Neural cell (in vitro differentiated cells): ENCODE data around the gene ESPNL.

Experiments
- CTCF ChIP-seq: fragments of 450-650 bp; IDR thresholded peaks from 2 replicates; pipeline ENCODE4 v1.5.1; 2014; ENCODE audit warnings: antibody characterized with exemption, mild to moderate bottlenecking, moderate library complexity; ENCODE audit not compliant: poor library complexity, severe bottlenecking
- EZH2 ChIP-seq: fragments of 200-600, 300-800 bp; shearing (Covaris generic), sonication (generic); IDR thresholded peaks from 2 replicates; pipeline ENCODE4 v1.6.1; 2014; ENCODE audit warnings: antibody characterized with exemption, low read length, borderline replicate concordance, mild to moderate bottlenecking; ENCODE audit not compliant: insufficient read depth, poor library complexity, severe bottlenecking
- REST ChIP-seq: IDR thresholded peaks from 2 replicates; pipeline ENCODE4 v1.6.1; 2012; ENCODE audit warnings: borderline replicate concordance

- no peak for TF ChIP-seq REST
- no peak for TF ChIP-seq CTCF
- TF ChIP-seq EZH2 = no peak
These were observed 51.6 kb downstream of the ESPNL start for GRCh38 chr2:238151628-238152235.
